ENCODE measurements around the gene KIF1A. TPM values are rescaled to one million over a fixed set of nuclear protein-coding genes. Genes with fewer than 3 reads are reported as not detected.

KIF1A gene, protein sequence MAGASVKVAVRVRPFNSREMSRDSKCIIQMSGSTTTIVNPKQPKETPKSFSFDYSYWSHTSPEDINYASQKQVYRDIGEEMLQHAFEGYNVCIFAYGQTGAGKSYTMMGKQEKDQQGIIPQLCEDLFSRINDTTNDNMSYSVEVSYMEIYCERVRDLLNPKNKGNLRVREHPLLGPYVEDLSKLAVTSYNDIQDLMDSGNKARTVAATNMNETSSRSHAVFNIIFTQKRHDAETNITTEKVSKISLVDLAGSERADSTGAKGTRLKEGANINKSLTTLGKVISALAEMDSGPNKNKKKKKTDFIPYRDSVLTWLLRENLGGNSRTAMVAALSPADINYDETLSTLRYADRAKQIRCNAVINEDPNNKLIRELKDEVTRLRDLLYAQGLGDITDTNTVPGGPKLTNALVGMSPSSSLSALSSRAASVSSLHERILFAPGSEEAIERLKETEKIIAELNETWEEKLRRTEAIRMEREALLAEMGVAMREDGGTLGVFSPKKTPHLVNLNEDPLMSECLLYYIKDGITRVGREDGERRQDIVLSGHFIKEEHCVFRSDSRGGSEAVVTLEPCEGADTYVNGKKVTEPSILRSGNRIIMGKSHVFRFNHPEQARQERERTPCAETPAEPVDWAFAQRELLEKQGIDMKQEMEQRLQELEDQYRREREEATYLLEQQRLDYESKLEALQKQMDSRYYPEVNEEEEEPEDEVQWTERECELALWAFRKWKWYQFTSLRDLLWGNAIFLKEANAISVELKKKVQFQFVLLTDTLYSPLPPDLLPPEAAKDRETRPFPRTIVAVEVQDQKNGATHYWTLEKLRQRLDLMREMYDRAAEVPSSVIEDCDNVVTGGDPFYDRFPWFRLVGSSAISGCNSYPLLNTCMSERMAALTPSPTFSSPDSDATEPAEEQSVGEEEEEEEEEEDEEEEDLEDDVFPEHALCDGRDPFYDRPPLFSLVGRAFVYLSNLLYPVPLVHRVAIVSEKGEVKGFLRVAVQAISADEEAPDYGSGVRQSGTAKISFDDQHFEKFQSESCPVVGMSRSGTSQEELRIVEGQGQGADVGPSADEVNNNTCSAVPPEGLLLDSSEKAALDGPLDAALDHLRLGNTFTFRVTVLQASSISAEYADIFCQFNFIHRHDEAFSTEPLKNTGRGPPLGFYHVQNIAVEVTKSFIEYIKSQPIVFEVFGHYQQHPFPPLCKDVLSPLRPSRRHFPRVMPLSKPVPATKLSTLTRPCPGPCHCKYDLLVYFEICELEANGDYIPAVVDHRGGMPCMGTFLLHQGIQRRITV (N-terminal part only)
- not detected in 2 replicates for total RNA-seq (2014; rRNA removed; shearing (Covaris generic); ENCODE audit: low replicate concordance)

DNA sequence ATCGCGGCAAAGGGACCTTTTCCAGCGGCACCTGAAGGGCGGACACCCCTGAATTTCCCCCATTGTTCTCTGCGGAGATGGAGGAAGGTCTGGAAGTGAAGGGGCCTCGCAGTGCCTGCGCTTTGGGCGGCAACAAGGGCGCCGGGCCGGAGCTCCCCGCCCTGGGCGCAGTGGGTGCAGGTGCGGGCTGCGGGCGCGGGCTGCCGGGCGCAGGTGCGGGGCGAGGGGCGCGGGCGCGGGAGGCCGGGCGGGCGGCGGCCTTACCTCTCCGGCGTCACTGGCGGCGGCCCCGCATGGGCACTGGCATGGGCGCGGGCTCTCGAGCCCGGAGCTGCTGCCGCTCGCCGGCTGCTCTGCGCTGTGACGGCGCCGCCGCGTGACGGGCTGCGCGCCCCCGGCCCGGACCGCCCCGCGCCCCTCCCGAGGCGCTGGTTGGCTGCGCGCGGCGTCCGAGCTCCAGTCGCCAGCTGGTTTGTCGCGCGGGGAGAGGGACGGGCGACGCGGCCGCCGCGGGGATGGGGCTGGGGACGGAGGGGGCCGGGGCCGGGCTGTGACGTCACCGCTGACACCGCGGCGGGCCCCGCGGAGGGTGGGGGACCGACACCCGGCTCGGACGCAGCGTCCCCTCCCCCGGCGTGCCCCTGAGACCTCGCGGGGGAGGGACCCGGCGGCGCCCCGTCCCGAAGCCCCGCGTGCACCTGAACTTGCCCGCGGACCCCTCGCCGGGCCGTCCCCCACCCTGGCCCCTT, at the start of gene KIF1A:
TSS of gene KIF1A (minus strand) at position 362 of the 749 bp plus-strand sequence. CDS start 22,467 bp downstream, outside the sequence.
- no peaks in the 10 kb centered on the region for H3K36me3 ChIP-seq
- H3K27me3 ChIP-seq, result peaks cover 40% of the 10 kb centered on the region
- no peak within 1 kb of the TSS for H3K4me3 ChIP-seq
- peaks cover 5% of the 10 kb centered on the region; the same call in 1 of the 2 replicates for H3K9me3 ChIP-seq
- peak; percentile 11 for DNase-seq

DNA sequence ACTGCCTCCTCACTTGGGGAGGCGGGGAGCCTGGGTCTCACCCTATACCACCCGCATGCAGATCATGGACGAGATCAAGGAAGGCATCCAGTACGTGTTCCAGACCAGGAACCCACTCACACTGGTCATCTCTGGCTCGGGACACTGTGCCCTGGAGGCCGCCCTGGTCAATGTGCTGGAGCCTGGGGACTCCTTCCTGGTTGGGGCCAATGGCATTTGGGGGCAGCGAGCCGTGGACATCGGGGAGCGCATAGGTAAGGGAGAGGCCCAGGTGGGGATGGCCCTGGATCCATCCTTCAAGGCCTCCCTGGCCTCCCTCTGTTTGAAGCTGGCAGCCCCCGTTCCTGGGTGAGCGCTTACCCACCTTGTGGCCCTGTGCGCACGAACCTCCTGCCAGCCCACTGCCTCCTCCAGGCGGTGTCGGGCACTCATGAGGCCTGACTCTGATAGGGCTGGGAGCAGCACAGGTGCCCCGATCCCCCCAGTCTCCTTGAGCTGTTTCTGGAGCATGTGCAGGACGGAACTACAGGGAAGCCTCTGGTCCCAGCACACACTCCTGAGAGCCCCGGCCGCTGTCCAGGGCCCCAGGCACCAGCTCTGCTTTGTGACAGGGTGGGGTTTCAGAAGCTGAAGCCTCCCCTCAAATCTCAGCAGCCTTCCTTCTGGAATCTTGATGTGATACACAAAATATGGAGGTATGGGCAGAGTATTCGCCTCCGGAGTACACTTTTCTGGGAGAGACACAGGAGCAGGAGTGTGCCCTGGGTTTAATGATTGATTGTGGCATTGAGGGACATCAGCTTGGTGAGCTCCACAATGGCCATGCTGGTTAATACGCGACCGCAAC, 49.3 kb upstream of the KIF1A start:
- Histone ChIP-seq H3K9me3 (no peaks in the 10 kb centered on the region), H3K36me3 (no peaks in the 10 kb centered on the region), H3K27me3 (no peaks in the 10 kb centered on the region), H3K4me3 (no peak overlapping the region)
- DNase-seq, result no peak

DNA sequence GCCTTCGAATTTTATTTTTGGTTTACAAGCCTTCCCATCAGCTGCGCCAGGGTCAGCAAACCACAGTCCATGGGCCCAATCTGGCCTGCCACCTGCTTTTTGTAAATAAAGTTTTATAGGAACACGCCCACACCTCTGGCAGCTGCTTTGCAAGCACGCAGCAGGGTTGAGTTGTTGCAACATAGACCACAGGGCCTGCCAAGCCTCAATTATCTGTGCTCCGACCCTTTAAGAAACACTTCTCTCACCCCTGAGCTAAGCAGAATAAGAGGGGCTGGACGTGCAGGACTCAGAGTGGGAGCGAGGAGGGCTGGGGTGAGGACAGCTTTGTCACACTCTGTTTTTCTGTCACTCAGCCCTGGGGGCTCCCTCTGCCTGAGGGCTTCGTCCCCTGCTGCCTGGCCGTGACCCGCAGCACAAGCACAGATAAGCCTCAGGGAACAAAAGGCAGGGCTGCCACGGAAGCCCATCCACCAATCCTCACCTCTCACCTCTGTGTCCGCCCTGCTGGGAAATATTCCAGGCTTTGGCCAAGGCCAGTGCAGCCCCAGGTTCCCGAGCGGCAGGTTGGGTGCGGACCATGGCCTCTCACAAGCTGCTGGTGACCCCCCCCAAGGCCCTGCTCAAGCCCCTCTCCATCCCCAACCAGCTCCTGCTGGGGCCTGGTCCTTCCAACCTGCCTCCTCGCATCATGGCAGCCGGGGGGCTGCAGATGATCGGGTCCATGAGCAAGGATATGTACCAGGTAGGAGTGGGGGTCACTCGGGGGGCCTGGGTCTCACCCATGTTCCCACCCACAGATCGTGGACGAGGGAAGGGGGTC, 48.5 kb upstream of the KIF1A start, which contains the start of gene AGXT:
TSS of gene AGXT (plus strand) at position 539 of the 823 bp plus-strand sequence. CDS start at position 581, 42 bp downstream.
- Histone ChIP-seq H3K36me3 (no peaks in the 10 kb centered on the region), H3K4me3 (no peak within 1 kb of the TSS), H3K9me3 (no peaks in the 10 kb centered on the region), H3K27me3 (no peaks in the 10 kb centered on the region)
- peak; percentile 46 for DNase-seq

DNA sequence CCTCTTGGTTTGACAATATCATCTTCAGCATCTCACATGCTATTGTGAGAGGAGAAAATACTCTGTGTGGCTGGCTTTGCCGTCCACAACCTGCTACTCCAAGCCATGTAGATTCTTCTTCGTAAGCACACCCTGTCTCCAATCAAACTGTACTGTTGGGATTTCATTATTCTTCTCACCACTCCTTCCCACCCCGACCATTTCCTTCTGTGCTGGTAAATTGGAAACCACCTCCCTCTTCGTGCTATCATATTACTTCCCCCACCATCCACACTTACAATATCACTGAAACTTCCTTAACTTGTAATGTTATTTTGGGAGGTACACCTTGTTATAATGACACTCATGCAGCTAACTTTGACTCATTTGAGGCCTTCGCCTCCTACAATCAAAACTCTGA, 45.4 kb upstream of the KIF1A start:
- Histone ChIP-seq H3K4me3 (no peak overlapping the region), H3K27me3 (no peaks in the 10 kb centered on the region), H3K36me3 (no peaks in the 10 kb centered on the region), H3K9me3 (no peaks in the 10 kb centered on the region)
- DNase-seq, result no peak

DNA sequence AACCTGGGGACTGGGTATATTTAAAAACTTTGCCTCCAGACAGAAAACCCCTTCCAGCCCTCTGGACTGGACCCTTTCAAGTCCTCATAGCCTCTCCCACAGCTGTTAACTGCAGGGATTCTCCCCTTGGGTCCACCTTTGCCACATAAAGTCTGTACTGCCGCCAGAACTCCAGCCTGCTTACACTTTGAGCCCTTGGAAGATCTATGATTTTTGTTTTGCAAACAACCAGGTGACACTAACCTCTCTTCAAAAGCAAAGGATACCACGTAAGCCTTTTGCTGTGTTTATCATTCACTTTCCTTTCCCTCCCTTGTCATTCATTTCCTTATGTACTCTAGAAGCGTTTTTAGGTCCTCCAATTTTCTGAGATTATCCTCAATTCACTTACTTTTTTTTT, 44.5 kb upstream of the KIF1A start:
- Histone ChIP-seq H3K9me3 (no peaks in the 10 kb centered on the region), H3K4me3 (no peak overlapping the region), H3K36me3 (no peaks in the 10 kb centered on the region), H3K27me3 (no peaks in the 10 kb centered on the region)
- DNase-seq, result no peak

DNA sequence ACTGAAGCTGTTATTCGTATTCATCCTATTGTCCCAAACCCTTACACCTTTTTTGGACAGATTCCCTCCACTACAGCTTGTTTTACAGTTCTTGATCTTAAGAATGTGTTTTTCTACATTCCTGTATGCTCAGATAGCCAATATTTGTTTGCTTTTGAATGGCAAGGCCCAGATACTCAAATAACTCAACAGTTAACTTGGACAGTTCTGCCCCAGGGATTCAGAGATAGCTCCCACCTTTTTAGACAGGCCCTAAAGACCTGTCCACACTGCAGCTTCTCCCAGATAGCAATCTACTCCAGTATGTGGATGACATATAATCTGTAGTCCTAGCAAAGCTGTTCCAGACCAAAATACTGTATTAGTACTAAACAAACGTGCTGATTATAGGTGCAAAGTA, 41.5 kb upstream of the KIF1A start:
- no peaks in the 10 kb centered on the region for H3K27me3 ChIP-seq
- no peaks in the 10 kb centered on the region for H3K36me3 ChIP-seq
- no peak for DNase-seq
- no peaks in the 10 kb centered on the region for H3K9me3 ChIP-seq
- no peak overlapping the region for H3K4me3 ChIP-seq

DNA sequence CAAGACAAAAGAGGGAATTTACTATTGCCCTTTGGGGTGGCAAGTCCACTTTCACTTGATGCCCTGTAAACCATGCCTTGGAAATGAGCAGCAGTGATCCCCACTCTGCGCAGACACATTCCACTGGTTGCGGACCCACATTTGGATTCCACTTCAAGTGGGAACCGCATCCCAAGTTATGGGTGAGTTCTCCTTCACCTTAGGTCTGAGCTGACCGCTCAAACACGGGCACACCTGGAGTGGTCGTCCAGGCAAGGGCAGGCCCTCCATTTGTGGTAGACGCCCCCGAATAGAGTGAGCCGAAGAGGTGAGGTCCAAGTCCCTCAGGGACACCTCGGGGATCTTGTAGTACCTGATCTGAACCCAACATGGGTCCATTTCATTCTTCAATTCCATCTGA, 38.9 kb upstream of the KIF1A start:
- Histone ChIP-seq H3K36me3 (no peaks in the 10 kb centered on the region), H3K4me3 (no peak overlapping the region), H3K27me3 (no peaks in the 10 kb centered on the region), H3K9me3 (no peaks in the 10 kb centered on the region)
- no peak for DNase-seq

DNA sequence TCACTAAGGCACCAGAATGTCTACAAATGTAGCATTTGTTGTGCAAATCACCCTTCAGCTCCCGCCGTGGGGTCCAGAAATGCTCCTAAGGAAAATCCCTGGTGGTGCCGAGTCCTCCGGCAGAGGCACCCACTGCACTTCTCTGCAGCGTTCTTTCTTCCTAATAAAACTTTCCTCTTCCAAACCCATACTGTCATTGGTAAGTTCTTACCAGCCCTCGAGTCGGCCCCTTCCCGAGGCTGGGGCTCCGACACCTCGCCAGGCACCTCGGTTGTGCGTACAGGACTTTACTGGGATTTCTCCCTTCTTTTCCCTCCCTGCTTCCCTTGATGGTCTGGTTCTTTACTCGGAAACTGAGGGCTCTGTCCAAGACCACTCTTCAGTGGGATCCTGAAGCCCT, 38.3 kb upstream of the KIF1A start:
- no peak for DNase-seq
- H3K9me3 ChIP-seq, result no peaks in the 10 kb centered on the region

DNA sequence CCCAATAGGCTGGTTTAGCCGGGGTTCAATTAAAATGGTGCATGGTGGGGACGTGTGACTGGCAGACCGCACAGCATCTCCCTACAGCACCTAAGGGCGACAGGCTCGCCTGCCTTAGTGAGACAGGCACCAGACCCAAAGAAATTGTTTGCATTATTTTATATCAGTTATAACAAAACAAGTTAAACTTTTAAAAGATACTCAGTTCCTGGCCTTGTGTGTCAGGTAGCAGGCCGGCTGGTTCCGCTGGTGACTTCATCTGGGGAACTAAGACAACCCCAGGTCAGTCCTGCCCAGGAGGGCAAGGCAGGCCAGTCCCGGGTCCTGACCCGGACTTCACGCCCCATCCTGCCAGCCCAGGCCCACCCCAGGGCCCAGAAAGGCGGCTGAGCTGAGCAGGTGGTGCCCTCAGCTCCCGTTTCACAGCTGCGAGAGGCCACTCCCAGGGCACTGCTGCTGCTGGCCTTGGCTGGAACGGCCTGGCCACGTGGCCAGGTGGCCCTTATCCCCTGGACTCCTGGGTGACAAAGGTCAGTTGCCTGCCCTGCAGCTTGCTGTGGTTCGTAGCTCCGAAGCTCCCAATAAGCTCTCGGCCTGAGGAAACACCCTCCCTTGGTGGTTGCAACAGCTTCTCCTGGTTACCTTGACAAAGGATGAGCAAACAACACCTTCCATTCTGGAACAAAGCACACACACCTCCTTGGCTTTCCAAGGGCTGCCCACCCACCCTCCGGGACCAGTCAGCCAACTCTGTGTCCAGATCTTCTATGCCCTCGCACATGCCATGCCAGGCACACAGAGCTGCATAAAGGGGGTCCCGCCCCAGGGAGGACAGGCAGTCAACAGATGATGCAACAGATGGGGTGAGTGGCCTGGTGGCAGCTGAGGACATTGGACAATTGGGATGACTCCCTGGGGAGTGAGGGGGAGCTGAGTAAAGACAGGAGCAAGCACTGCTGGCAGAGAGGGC, 37.3 kb upstream of the KIF1A start:
- H3K4me3 ChIP-seq, result no peak overlapping the region
- no peaks in the 10 kb centered on the region for H3K27me3 ChIP-seq
- H3K9me3 ChIP-seq, result no peaks in the 10 kb centered on the region
- no peaks in the 10 kb centered on the region for H3K36me3 ChIP-seq
- DNase-seq, result no peak

More for the DNA sequence above, 38.3 kb upstream of the KIF1A start:
- Histone ChIP-seq H3K36me3 (no peaks in the 10 kb centered on the region), H3K27me3 (no peaks in the 10 kb centered on the region), H3K4me3 (no peak overlapping the region)

DNA sequence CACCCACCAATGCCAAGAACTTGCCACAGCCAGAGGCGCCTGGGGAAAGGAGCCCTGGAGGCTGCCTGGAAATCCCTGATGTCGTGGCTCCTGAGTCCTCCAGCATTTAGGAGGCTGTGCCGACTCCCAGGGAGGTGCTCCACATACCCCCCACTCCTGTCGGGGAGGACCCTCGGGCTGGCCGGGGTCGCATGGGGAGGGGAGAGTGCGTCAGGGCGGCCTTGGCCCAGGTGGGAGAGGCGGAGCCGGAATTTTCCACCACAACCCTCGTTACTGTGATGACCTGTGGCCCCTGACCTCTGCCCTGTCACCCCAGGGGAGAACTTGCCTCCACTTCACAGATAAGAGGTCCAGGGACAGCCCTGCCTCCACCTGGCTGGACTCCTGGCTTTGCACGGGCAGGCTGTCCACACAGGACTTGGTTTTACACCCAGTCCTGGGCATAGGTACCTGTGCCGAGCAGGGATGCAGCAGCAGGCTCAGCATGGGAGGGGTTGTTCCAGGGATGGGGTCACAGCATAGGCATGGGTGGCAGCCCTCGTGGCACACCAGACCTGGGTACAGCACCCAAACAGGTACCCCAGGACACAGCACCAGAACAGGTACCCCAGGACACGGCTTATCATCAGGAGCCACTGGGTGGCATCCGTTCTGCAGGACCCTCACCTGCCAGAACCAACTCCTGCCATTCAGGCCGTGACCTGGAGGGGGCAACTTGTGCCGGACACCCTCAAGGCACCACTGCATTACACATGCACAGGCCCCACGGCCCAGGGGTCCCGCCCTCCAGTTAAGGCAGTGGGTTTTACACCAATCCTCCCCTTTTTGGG, 36.3 kb upstream of the KIF1A start:
- DNase-seq, result no peak
- Histone ChIP-seq H3K9me3 (no peaks in the 10 kb centered on the region), H3K27me3 (no peaks in the 10 kb centered on the region), H3K36me3 (no peaks in the 10 kb centered on the region), H3K4me3 (no peak overlapping the region)

DNA sequence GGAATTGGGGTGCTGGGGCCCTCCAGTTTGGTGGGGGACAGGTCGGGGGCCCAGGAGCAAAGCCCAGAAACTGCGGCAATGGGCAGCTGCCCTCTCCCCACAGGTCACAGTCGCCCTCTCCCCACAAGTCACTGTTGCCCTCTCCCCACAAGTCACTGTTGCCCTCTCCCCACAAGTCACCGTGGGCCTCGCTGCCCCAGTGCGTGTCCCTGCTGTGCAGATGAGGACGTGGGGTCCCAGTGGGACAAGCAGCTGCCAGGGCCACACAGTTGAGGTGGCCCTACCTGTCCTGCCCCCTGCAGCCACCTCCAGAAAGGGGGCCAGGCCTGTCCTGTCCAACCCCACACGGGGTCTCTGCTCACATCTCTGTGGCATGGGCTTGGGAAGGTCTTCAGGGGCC, 35.7 kb upstream of the KIF1A start:
- Histone ChIP-seq H3K27me3 (no peaks in the 10 kb centered on the region), H3K36me3 (no peaks in the 10 kb centered on the region), H3K9me3 (no peaks in the 10 kb centered on the region), H3K4me3 (no peak overlapping the region)
- DNase-seq, result no peak

DNA sequence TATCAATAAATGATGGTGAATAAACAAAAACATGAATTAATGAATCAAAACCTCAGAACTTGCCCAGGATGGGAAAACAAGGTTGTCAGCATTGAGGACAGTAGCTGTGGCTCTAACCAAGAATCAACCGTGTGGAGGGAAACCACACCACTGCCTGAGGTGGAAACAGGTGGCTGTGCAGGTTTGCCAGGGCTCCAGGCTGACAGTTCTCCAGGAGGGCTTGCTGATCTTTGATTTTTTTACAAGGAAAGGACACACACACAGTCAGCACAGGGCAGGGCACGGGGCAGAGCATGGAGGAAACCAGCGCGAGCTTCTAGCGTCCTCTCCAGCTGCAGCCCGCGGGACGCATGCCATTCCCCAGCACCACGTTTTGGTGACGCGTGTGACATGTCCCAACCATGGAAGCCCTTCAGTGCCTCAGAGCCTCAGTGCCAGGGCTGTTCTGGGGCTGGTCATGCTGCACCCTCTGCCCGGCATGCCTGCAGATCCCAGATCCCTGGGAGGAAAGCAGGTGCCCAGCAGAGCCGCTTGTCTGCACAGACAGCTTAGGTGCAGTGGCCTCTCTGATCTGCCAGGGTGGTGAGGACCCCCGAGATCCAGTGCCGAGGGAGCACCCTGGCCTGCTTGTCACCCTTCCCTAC, 32.8 kb upstream of the KIF1A start:
- DNase-seq, result no peak
- no peaks in the 10 kb centered on the region for H3K27me3 ChIP-seq
- no peaks in the 10 kb centered on the region for H3K36me3 ChIP-seq
- no peak overlapping the region for H3K4me3 ChIP-seq
- no peaks in the 10 kb centered on the region for H3K9me3 ChIP-seq

Data from MG63 (cell line).